COR-L47 (cell line): ENCODE results near the gene POC5.

Experiments used
- DNase-seq: peaks from one replicate; lab custom pipeline; 2025; lab: John Stamatoyannopoulos, UW

The POC5 gene

DNA sequence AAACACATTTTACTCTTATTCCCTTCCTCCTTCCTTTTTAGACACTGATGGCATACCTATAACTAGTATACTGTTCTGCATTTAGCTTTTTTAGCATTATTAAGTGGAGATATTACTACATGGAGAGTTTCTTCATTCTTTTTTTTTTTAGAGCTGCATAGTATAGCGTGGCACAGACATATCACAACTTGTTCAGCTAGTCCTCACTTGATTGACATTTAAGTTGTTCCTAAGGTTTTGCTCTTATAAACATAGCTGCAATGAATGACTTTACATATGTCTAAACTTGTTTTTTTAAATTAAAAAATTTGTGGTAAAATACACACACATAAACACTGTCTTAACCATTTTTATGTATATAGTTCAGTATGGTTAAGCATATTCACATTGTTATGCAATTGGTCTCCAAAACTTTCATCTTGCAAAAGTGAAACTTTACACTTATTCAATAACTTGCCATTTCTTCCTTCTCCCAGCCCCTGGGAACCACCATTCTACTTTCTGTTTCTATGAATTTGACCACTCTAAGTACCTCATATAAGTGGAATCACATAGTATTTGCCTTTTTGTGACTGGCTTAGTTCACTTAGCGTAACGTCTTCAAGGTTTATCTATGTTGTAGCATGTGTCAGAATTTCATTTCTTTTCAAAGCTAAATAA, 57.3 kb downstream of the POC5 start:
- DNase-seq, result no peak

DNA sequence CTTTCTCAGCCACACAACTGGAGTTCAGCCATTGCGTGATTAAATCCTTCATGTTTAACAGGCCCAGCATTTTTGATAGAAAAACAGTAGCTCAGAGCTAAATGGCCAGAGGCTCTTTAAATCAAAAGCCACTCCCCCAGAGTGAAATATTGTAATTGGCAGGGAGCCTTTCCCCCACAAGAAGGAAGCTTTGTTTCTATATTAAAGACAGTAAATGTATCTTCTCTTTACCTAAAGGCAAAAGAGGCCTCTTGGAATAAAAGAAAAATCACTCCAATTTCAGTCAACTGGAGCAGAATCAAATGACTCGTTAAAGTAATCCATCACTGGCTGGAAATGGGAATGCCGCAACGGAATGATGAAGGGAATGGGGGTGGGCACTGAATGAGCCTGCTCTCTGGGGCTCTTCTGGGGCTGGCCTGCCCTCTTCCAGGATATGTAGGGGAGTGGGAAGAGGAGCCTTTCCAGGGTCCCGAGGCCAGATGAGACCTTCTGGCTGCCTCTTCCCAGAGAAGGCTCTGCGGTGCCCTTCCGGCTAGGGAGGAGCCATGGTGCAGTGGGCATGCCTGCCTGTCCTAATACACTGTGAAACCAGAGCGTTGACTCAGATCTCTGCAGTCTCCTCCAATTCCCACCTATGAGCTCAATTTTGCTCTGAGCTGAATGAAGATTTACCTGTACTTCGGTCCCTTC, 60.8 kb downstream of the POC5 start:
- DNase-seq, result no peak

DNA sequence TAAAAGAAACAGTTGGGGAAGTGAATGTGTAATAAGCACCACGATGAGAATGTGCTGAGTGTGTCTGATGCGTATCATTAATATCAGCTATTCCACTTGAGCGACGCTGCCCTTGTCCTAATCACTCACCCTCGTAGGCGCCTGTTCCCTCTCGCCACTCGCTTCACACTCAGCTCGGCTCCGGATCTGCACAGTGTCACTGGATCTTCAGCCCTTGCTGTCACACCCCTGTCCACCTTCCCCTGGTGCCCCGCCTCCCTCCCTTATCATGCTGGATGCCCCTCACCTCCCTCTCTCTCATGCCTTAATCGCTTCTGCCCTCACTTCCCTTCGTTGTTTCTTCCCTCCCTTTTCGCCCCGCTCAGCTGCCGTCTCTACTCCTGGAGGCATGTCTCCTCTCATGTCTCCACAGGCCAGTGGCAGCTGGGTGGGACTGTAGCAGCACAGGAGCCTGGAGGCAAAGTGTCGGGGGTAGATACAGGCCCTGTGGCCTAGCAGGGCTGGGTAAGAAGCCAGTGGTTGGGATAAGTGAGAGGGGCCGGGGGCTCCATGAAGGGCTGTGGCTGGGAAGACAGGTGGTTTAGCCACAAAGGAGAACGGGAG, 62.4 kb downstream of the POC5 start:
- DNase-seq, result no peak

GRCh38 chr5:75653521-75653920, 63.7 kb downstream of the POC5 start:
- no peak for DNase-seq

DNA sequence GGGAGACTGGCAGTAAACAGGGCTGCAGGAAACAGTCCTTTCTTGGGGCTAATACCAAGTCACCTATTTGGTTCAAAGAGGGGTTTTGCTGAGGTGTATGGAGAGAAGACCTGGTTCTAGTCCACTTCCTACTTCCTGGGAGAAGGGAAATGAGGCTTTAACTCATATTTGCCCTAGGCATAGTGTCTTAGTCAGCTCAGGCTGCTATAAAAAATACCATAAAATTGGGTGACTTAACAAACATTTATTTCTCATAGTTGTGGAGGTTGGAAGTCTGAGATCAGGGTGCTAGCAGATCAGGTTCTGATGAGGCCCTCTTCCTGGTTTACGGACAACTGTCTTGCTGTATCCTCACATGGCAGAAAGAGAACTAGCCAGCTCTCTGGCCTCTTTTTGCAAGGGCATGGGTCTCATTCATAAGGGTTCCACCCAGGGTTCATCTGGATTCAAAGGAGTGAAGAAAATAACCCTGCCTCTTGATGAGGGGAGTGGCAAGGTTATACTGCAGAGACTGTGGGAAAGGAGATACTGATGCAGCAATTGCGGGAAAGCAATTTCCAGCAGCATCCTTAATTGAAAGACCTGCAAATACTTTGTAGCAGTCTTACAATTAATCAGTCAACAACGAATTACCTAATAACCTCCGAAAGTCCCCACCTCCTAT, 65.5 kb downstream of the POC5 start:
- DNase-seq, result no peak

DNA sequence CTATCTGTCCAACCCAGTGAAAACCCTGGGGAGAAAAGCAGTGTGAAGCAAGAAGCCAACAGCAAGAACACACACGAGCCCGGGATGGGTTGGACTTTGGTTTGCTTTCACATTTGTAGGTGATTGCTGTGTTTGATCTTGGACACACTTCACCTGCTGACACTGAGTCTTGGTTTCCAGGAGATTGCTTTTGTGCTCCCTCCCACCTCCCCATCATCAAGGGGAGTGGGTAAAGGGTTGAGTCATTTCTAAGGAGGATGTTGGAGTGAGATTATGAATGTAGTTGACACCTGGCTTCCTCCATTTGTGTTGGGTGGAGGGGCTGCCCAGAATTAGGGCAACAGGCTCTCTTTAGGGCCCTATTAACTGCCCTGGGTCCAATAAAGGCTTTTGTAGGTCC, 68.5 kb downstream of the POC5 start:
- no peak for DNase-seq

- no peak for DNase-seq
These were observed 76.4 kb downstream of the POC5 start for GRCh38 chr5:75640826-75641225.

DNA sequence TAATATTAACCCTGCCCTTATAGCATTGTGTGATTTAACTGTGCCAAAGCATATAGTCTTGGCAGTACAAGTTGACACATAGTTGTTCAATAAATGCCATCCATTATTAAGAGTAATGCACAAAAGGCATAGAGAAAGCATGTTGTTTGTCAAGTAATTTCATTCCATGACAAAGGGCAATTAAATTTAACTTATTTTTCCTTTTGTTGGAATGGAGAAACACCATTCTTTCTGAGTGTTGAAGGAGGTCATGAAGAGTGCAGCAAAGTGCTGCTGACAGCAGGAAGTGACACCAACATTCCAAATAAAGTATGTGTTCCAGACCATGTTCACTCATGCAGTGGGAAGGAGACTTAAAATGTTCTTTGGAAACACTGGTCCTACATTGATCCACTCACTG, 76.8 kb downstream of the POC5 start:
- no peak for DNase-seq

- no peak for DNase-seq
These were observed 77.5 kb downstream of the POC5 start for GRCh38 chr5:75639535-75640311.

- no peak for DNase-seq
These were observed 79.3 kb downstream of the POC5 start for GRCh38 chr5:75637949-75638348.

DNA sequence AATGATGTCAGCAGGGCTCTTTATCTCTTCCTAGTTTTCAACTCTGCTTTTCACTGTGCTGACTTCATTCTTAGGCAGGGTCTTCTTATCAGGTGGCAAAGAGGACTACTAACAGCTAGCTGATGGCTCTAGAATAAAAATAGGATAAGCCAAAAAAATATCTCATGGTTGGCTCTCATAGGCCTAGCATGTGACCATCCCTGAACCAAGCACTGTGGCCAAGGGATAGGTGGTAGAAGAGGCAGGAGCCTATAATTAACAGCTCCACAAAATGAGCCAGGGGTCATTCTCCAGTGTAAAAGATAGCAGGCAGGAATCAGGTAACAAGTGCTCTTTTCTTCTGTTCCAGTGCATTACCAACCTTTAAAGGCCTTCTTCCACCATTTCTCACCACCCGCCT, 84.9 kb downstream of the POC5 start:
- no peak for DNase-seq

GRCh38 chr5:75630875-75631274, 86.4 kb downstream of the POC5 start:
- no peak for DNase-seq

GRCh38 chr5:75627801-75628200, 89.4 kb downstream of the POC5 start:
- DNase-seq, result no peak

GRCh38 chr5:75626959-75627358, 90.3 kb downstream of the POC5 start:
- no peak for DNase-seq
